Measurements from ENCODE around the gene ARHGEF9. TPM values are rescaled to one million over a fixed set of nuclear protein-coding genes. Genes with fewer than 3 reads are reported as not detected.

ARHGEF9 gene
- 10 to 100 TPM in 1 of 2 donors, 1 to 10 TPM in 1; 9.7 to 13.1 TPM for total RNA-seq

DNA sequence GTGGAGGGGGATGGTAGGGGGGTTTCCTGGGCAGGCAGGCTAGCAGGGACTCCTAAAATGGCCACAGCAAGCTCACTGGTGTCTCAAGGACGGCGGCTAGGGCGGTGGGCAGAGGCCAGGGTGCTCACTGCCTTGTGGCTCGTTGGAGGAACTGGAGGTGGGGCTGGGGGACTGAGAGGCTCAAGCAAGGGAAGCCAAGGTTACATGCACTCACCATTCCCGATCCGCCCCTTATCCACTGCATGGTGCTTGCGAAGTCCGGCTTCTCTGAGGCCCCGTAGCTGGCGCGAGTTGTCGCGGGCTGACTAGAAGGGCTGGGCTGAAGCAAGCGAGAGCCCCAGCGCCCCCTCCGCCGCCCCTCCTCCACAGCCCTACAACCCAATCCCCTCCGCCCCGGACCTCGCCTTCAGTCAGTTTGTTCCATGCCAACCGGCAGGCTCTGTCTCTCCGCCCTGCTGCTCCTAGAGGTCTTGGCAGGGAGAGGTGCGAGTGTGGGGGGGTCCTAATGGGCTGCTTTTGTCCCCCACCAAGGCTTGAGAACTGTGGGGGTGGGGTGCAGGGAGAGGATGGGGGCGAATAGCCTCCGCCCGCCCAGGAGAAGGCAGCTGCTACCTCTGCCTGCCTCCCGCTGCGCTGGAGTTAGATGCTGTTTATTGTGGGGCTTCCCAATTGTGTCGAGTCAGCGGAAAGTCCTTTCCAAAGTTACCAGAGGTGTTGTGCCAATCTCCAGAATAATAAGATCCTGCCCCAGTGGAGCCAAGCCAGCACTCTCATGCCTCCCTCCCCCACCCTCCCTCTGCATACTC lies at the start of gene ARHGEF9:
Gene ARHGEF9 (minus strand): TSS at position 313 of the 806 bp plus-strand sequence. CDS start 69 bp downstream, at position 244.

Small RNA genes lying within 50 kb of the gene (small RNA-seq; reads per million reads assigned to genes)
- 0 to 1.2 reads per million in 2 donors for gene MIR1468
